Inferior parietal cortex (tissue), 1 donor: ENCODE measurements around the gene DHRS2.
A peak's percentile ranks its signal among the peaks of the same experiment; 100 is the strongest.

Experiments
- DNase-seq: peaks from one replicate; pipeline ENCODE4 v3.0.0-alpha.2; 2016; ENCODE audit errors: extremely low spot score

Gene DHRS2

GRCh38 chr14:23612802-23613201, 23.4 kb upstream of the DHRS2 start:
- no peak for DNase-seq

GRCh38 chr14:23613242-23614070, 22.7 kb upstream of the DHRS2 start:
- no peak for DNase-seq

DNA sequence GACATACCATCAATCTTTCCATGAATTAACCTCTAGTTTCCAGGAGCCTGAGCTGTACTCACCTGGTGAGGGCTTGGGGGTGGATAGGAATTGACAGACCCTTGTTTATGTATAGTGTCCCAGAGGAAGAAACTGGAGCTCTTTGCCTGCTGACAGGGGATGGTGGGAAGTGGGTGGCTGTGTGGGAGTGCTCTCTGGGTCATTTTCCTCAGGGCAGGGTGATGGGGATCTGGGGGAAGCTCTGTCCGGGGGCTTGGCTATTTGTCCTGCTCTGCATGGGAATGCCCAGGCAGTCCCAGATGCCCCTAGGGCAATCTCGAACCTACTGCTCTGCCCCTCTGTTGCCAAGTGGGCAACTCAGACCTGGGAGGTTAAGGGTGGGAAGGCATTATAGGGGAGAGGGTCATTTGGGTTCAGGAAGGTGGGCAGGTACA, 21.8 kb upstream of the DHRS2 start:
- no peak for DNase-seq

- no peak for DNase-seq
Observed at GRCh38 chr14:23615856-23616255, 20.3 kb upstream of the DHRS2 start.

DNA sequence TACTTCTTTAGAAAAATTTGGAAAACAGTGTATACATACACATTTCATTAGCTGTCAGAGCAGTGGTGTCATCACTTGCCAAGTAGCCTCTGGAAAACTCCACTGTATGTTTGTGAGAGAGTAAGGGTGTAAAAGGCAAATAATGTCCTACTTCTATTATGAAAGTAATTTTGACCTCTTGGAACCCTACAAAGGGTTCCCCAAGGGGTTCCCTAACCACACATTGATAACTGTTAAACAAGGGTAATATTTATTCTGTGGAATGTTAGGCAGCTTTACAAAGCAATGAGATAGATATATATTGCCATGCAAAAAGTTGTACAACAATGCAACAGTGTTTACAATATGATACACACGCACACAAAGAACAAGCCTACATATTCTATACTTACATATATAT, 18.6 kb upstream of the DHRS2 start:
- DNase-seq, result no peak

DNA sequence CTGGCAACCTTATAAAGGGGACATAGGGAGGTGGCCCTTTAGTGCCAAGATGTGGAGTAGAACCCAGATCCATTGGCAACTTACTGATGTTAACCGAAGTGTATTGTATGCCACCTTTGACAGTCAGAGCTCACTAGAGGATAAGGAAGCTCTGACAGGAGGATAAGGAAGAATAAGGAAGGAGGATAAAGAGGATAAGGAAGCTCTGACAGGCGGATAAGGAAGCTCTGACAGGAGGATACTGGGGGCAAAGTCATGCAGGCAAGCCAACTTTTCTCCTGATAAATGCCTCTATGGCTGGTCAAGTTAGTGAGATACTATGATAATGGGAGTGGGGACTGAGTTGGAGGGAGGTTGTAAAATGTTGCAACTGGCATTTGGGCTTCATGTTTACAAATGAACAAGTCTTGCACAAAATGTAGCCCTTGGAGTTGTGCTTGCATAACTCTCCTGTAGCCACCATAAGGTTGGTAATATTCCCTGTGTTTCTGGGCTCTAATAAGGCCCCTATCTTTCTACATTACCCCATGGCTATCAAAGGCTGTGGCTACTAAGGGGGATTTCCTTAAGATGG, 17.7 kb upstream of the DHRS2 start:
- DNase-seq, result no peak

DNA sequence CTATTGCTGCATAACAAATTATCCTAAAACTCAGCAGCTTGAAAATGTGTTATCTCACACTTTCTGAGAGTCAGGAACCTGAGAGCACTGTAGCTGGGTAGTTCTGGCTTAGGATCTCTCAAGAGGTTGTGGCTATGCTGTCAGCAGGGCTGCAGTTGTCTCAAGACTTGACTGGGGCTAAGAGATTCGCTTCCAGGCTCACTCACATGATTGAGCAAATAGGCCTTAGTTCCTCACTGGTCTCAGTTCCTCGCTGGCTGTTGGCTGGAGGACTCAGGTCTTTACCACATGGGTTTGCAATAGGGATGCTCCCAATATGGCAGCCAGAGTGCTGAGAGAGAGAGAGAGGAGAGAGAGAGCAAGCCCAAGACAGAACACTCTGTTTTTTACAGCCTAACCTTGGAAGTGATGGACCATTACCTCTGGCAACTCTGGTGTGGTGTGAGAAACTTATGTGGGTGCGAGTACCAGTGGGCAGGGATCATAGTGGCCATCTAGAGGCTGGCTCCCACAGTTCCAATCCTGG, 15.9 kb upstream of the DHRS2 start:
- DNase-seq, result no peak

GRCh38 chr14:23621204-23621931, 14.8 kb upstream of the DHRS2 start:
- DNase-seq, result no peak

DNA sequence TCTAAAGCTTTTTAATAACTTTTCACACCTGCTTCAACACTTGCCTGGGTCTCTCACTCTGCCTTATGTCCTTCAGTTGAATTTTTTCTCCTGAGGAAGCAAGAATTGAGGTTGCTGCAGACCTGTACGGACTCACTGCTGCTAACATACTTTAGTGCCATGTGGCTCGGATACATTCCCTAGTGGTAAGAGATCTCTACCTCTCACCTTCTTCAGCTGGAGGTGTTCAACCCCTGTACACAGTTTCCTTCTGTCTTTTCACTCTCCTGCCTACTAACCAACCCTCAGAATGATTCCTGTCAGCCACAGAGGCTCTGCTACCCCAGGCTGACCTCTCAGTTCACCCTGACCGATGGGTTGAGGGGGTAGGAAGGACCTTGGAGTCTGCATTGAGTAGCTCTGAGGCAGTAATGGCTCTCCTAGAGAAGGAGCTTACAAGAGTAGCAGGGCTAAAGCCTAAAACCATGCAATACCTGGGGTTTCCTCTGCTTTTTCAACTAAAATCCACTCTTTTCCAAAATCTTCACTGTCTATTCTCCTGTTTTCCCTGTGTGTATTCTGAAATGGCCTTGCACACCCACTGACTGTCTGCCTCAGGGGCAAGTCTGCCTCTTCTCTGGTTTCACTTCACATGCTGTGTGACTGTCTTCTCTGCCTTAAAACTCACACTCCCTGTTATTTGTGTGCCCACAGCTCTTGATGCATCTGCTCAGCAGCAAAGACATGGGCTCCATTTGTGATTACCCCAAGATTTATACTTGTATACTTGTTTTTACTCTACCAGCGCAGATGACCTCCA, 14.0 kb upstream of the DHRS2 start:
- no peak for DNase-seq

DNA sequence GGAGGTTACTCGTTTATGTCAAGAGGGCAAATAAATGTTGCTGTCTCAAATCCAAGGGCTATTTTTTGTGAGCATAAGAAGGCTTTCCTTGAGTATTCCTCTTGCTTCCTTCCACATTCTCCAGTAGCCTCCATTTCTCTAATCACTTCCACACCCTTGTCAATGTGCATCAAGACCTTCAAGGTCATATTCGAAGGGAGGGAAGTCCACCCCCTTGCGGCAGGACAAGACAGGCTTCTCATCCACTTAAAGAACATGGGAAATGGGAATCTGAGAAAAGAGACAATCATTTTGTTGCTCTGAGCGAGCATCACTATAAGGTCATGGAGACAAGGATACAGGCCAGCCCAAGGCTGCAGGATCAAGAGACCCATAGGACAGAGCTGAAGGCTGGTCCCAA, 13.2 kb upstream of the DHRS2 start:
- DNase-seq, result no peak

DNA sequence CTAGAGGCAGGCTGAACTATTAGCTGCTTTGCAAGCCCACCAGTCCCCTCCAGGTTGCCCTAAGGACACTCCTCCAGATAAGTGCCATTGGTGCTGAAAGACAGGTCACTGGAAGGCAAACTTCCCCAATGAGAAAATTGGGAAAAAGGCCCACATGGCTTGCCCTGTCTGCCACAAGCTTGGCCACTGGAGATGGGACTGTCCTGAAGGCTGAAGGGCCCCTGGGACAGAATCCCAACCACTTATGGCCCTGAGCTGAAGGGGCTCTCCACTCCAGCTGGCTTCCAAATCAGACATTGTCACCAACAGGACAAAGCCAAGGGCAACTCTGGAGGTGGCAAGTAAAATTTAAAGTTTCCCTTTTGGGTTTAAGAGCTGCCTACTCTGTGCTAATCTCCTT, 12.2 kb upstream of the DHRS2 start:
- no peak for DNase-seq

DNA sequence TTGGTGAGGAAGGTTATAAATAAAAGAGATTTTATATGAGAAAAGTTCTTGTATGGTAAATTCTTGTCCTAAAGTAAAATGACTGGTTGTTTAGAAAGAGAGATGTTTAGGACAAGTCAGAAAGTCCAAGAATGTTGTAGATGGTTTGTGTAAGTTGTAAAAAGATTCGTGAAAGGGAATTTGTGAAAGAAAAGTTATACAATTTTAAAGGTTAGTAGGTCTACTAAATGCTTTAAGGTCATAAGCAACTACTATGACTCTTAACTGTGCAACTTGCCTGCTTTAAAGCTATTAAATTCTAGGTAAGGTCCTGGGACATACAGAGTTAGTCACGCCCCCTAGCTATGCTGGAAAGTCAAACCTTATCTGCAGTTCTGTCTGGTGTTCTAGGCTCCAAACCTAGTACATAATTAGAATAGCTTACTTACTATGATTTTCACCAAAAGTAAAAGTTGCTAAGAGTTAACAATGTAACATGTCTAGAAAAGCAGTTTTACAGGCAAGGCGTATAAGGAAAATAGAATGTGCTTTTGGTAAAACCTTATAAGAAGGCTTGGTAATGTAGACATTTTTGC, 11.2 kb upstream of the DHRS2 start:
- DNase-seq, result no peak

DNA sequence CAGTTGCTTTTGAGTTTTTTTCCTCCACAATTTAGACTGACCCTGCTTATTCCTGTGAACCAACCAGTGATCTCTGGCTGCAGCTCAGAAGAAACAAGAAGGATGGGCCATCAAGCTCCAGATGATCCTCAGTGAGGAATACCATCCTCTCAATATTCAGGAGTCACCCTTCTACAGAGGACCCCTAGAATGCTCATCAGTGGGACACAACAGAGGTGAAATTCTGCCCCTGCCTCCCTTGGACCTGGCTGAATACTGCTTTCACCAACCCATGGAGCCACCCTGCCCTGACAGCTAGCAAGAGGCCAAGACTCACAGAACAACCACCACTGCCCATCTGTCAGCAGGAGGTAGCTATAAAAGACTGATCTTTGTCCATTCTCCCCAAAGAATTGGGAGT, 9.2 kb upstream of the DHRS2 start:
- DNase-seq, result no peak

DNA sequence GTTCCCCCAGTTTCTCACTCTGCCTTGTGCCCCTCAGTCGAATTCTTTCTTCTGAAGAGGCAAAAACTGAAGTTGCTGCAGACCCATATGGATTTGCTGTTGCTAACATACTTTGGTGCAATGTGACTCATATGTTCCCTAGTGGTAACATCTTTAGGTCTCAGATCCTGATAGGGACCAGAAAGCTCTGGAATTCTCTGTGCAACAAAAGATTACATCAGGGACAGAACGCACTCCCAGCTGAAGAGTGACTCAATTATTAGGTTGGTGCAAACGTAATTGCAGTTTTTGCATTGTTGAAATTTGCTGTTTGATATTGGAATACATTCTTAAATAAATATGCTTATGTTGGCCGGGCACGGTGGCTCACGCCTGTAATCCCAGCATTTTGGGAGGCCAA, 8.2 kb upstream of the DHRS2 start:
- DNase-seq, result no peak

DNA sequence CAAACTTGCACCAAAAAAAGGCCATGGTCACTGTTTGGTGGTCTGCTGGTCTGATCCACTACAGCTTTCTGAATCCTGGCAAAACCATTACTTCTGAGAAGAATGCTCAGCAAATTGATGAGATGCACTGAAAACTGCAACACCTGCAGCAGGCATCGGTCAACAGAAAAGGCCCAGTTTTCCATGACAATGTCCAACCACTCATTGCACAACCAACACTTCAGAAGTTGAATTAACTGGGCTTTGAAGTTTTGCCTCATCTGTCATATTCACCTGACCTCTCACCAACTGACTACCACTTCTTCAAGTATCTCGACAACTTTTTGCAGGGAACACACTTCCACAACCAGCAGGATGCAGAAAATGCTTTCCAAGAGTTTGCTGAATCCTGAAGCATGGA, 7.0 kb upstream of the DHRS2 start:
- DNase-seq, result no peak

- DNase-seq, result no peak
Observed at GRCh38 chr14:23629832-23630396, 6.2 kb upstream of the DHRS2 start.

DNA sequence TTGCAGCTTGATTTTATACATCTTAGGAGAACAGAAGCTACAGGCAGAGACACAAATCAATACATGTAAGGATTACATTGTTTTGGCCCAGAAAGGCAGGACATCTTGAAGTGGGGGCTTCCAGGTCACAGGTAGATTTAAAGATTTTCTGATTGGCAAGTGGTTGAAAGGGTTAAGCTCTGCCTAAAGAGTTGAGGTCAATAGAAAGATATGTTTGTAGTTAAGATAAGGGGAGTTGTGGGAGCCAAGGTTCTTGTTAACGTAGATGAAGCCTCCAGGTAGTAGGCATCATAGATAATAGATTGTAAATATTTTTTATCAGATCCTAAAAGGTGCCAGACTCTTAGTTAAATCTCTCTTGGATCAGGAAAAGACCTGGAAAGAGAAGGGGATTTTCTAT, 5.5 kb upstream of the DHRS2 start:
- DNase-seq, result no peak

- no peak for DNase-seq
Observed at GRCh38 chr14:23631234-23631633, 4.9 kb upstream of the DHRS2 start.

DNA sequence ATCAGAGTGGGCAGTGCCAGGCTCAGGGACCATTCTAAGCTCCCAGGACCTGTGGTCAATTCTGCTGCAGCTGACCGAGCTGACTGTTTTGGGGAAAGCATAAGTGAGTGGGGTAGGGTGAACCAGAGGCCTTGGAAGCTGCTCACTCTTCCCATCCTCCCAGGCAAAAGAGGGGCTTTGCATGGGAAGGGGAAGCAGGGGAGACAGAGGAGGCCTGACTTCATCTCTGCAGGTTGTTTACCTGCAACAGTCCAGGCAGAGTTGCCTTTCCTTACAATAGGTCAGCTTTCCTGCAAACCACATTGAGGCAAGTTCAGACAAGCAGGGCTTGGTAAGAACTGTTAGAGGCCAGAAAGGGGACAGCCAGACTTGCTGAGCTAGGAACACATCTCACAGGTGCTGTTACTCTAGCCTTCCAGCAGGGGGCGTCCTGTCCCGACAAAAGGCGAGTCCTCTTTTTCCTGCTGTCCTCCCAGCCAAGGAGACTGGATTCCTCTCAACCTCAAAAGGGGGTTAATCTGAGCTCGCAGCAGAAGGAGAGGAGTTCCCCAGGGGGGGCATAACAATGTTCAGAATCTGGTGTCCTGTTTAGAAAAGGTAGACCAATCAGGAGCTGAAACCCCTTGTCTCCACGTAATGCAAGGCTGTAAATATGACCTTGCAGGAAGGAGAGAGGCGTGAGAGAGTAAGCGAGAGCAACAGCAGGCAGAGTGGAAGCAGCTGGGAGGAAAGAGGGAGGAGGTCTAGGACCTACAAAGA, 4.3 kb upstream of the DHRS2 start:
- DNase-seq, result peak; percentile 93

- DNase-seq, result no peak
Observed at GRCh38 chr14:23632461-23633159, 3.6 kb upstream of the DHRS2 start.
